ENCODE results near the gene GPR132. TPM values are rescaled to one million over a fixed set of nuclear protein-coding genes. Genes with fewer than 3 reads are reported as not detected.

GPR132 gene
- polyA plus RNA-seq, 1 donor from 2014 or later: not detected

DNA sequence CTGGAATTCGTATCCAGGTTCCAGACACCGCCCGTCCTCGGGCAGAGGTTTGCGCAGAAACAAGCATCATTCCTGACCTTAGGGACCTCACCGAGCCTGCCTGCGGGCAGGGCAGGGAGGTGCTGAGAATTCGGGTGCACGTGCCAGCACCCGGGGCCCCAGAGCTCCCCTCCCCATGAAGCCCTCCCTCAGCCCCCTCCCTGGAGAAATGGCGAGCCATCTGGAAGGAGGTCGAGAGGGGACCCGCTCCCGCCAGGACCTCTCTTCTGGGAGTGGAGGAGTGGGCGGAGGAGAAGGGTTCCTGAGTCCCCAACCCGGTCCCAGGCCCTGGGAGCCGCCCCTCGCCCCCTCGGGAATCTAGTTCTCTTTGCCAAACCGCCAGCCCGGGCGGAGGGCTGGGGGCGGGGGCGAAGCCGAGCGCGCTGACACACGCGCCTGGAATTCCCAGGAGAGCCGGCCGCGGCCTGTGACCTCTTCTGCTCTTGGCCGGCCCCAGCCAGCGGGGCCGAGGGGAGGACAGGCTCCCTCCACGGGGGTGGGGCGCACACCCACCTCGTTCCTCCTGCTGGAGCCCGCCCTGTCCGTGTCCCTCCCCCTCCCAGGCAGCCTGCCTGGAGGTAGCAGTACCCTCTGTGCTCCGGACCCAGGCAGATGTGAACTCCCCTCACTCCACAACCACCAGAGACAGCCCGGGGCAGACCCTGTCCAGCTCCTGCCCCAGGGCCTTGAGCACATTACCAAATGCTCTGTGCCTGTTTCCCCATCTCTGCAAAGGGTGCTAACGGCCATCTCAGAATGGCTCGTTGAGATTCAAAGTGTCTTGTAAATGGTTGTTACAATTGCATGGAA lies 23.0 kb upstream of the GPR132 start:
- Histone ChIP-seq H3K9me3 (ENCODE audit: low read length) (no peaks in the 10 kb centered on the region), H4K20me1 (ENCODE audit: insufficient read depth) (no peaks in the 10 kb centered on the region), H3K79me2 (replicated peaks; ENCODE audit: insufficient read depth, low read length) (no peaks in the 10 kb centered on the region), H3F3A (ENCODE audit: insufficient read depth, low read length, poor library complexity, severe bottlenecking) (no peaks in the 10 kb centered on the region), H3K4me2 (ENCODE audit: low read length) (no peak overlapping the region), H3K27ac (ENCODE audit: low read length) (no peak overlapping the region), H3K36me3 (ENCODE audit: insufficient read depth, low read length) (no peaks in the 10 kb centered on the region), H2AFZ (ENCODE audit: low read depth, low read length) (no peak overlapping the region), H3K9ac (ENCODE audit: low read length) (no peak overlapping the region), H3K4me3 (ENCODE audit: low read length) (no peak overlapping the region), H3K27me3 (ENCODE audit: insufficient read depth, low read depth, low read length) (peaks cover 47% of the 10 kb centered on the region), H3K9me2 (ENCODE audit: insufficient read depth, low read length) (no peaks in the 10 kb centered on the region)
- TF ChIP-seq, protein P1, sequence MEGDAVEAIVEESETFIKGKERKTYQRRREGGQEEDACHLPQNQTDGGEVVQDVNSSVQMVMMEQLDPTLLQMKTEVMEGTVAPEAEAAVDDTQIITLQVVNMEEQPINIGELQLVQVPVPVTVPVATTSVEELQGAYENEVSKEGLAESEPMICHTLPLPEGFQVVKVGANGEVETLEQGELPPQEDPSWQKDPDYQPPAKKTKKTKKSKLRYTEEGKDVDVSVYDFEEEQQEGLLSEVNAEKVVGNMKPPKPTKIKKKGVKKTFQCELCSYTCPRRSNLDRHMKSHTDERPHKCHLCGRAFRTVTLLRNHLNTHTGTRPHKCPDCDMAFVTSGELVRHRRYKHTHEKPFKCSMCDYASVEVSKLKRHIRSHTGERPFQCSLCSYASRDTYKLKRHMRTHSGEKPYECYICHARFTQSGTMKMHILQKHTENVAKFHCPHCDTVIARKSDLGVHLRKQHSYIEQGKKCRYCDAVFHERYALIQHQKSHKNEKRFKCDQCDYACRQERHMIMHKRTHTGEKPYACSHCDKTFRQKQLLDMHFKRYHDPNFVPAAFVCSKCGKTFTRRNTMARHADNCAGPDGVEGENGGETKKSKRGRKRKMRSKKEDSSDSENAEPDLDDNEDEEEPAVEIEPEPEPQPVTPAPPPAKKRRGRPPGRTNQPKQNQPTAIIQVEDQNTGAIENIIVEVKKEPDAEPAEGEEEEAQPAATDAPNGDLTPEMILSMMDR (IDR thresholded peaks at IDR 0.05; ENCODE audit: poor library complexity, severe bottlenecking): no peak
- TF ChIP-seq POLR2AphosphoS5 (IDR thresholded peaks at IDR 0.05) (no peak), MXI1 (conservative IDR thresholded peaks at IDR 0.05; ENCODE audit: poor library complexity, severe bottlenecking) (no peak)

DNA sequence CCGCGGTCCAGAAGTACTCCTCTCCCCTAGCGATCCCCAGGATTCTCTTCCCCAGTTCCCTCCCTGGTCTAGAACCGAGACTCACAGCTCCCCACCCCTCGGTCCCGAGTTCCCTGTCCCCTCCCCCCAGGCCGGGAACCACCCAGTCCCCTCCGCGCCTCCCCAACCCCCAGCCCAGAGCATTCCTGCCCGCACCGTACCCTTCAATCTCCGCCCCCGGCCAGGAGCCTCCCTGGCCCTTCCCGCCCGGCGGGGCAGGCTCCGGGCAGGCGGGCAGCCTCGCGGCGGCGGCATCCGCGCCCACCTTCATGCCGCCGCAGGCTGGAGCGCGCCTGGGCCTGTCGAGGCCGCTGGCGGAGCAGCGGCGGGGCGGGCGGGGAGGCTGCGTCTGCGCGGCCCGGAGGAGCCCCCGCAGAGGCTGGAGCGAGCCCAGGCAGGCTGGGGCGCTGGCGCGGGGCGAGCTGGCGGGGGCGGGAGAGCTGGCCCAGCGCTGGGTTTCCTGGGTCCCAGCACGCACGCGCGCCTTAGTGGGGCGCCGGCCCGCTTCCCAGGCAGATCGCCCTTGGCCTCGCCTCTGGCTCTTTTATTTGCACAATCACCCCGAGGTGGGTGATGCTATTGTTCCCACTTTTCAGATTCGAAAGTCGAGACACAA lies 22.2 kb upstream of the GPR132 start:
- H3K9ac ChIP-seq (ENCODE audit: low read length): no peak overlapping the region
- H3K79me2 ChIP-seq (replicated peaks; ENCODE audit: insufficient read depth, low read length): no peaks in the 10 kb centered on the region
- H3K9me2 ChIP-seq (ENCODE audit: insufficient read depth, low read length): no peaks in the 10 kb centered on the region
- no peak overlapping the region for H3K27ac ChIP-seq (ENCODE audit: low read length)
- H3K27me3 ChIP-seq (ENCODE audit: insufficient read depth, low read depth, low read length): peaks cover 41% of the 10 kb centered on the region
- no peaks in the 10 kb centered on the region for H3K36me3 ChIP-seq (ENCODE audit: insufficient read depth, low read length)
- no peaks in the 10 kb centered on the region for H4K20me1 ChIP-seq (ENCODE audit: insufficient read depth)
- H2AFZ ChIP-seq (ENCODE audit: low read depth, low read length): no peak overlapping the region
- TF ChIP-seq EZH2 (IDR thresholded peaks at IDR 0.05; ENCODE audit: borderline replicate concordance, insufficient read depth, low read length, poor library complexity, severe bottlenecking) (no peak), MXI1 (conservative IDR thresholded peaks at IDR 0.05; ENCODE audit: poor library complexity, severe bottlenecking) (no peak), RAD21 (conservative IDR thresholded peaks at IDR 0.05) (no peak), POLR2AphosphoS5 (IDR thresholded peaks at IDR 0.05) (no peak), SMC3 (conservative IDR thresholded peaks at IDR 0.05; ENCODE audit: poor library complexity) (no peak), EP300 (conservative IDR thresholded peaks at IDR 0.05; ENCODE audit: poor library complexity, severe bottlenecking) (no peak), TAF1 (IDR thresholded peaks at IDR 0.05; ENCODE audit: low read depth) (no peak)
- TF ChIP-seq, protein P1 (IDR thresholded peaks at IDR 0.05; ENCODE audit: poor library complexity, severe bottlenecking): no peak
- TF ChIP-seq, protein P2, sequence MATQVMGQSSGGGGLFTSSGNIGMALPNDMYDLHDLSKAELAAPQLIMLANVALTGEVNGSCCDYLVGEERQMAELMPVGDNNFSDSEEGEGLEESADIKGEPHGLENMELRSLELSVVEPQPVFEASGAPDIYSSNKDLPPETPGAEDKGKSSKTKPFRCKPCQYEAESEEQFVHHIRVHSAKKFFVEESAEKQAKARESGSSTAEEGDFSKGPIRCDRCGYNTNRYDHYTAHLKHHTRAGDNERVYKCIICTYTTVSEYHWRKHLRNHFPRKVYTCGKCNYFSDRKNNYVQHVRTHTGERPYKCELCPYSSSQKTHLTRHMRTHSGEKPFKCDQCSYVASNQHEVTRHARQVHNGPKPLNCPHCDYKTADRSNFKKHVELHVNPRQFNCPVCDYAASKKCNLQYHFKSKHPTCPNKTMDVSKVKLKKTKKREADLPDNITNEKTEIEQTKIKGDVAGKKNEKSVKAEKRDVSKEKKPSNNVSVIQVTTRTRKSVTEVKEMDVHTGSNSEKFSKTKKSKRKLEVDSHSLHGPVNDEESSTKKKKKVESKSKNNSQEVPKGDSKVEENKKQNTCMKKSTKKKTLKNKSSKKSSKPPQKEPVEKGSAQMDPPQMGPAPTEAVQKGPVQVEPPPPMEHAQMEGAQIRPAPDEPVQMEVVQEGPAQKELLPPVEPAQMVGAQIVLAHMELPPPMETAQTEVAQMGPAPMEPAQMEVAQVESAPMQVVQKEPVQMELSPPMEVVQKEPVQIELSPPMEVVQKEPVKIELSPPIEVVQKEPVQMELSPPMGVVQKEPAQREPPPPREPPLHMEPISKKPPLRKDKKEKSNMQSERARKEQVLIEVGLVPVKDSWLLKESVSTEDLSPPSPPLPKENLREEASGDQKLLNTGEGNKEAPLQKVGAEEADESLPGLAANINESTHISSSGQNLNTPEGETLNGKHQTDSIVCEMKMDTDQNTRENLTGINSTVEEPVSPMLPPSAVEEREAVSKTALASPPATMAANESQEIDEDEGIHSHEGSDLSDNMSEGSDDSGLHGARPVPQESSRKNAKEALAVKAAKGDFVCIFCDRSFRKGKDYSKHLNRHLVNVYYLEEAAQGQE (IDR thresholded peaks at IDR 0.05; ENCODE audit: borderline replicate concordance): no peak
- H3K4me3 ChIP-seq (ENCODE audit: low read length): peak overlapping the region; percentile 56
- no peaks in the 10 kb centered on the region for H3F3A ChIP-seq (ENCODE audit: insufficient read depth, low read length, poor library complexity, severe bottlenecking)
- H3K4me2 ChIP-seq (ENCODE audit: low read length): no peak overlapping the region
- H3K9me3 ChIP-seq (ENCODE audit: low read length): no peaks in the 10 kb centered on the region
